ENCODE measurements around the gene PACSIN1. TPM values are rescaled to one million over a fixed set of nuclear protein-coding genes. Genes with fewer than 3 reads are reported as not detected.

Gene PACSIN1
- total RNA-seq, 1 experiment from 2014 or later: 7.0 TPM

GRCh38 chr6:34476921-34477320 lies 11.0 kb downstream of the PACSIN1 start:
- Histone ChIP-seq H3K4me1 (ENCODE audit: insufficient read depth, low read length) (no peaks in the 10 kb centered on the region; the same call in 1 of the 2 replicates), H4K91ac (ENCODE audit: insufficient read length, low read depth, low read length) (no peak overlapping the region), H4K5ac (ENCODE audit: insufficient read length, low read depth, low read length) (no peak overlapping the region), H3K9me3 (ENCODE audit: control insufficient read depth, low read depth, low read length) (no peaks in the 10 kb centered on the region), H4K8ac (replicated peaks; ENCODE audit: insufficient read length, low read depth, low read length) (no peak overlapping the region), H3K4me2 (ENCODE audit: insufficient read depth, insufficient read length, low read length) (no peak overlapping the region), H2AK5ac (ENCODE audit: insufficient read length, low read length) (no peak overlapping the region), H2BK5ac (ENCODE audit: insufficient read length, low read length) (no peak overlapping the region), H4K20me1 (ENCODE audit: control insufficient read depth, insufficient read depth, insufficient read length) (no peaks in the 10 kb centered on the region), H2BK15ac (ENCODE audit: low read depth, low read length) (no peak overlapping the region), H3K79me1 (ENCODE audit: insufficient read depth, low read depth, low read length, poor library complexity, severe bottlenecking) (no peaks in the 10 kb centered on the region), H3K14ac (ENCODE audit: insufficient read depth, low read length) (no peak overlapping the region), H2BK120ac (ENCODE audit: low read depth, low read length, poor library complexity, severe bottlenecking) (no peak overlapping the region), H3K79me2 (ENCODE audit: insufficient read depth, low read length) (no peaks in the 10 kb centered on the region), H2AFZ (ENCODE audit: low read length) (no peak overlapping the region), H3K27ac (ENCODE audit: insufficient read length, low read depth, low read length) (no peak overlapping the region), H2BK20ac (ENCODE audit: low read depth, low read length, poor library complexity, severe bottlenecking) (no peak overlapping the region), H3T11ph (ENCODE audit: low read length) (no peak overlapping the region), H3K56ac (ENCODE audit: insufficient read length, low read depth, low read length) (no peak overlapping the region), H3K4ac (ENCODE audit: low read depth, low read length) (no peak overlapping the region), H3K9ac (ENCODE audit: extremely low read depth, insufficient read length, low read length) (no peak overlapping the region), H3K23me2 (ENCODE audit: insufficient read length, low read depth, low read length, poor library complexity, severe bottlenecking) (no peaks in the 10 kb centered on the region), H3K23ac (ENCODE audit: insufficient read length, low read depth, low read length) (no peak overlapping the region), H2BK12ac (ENCODE audit: insufficient read length, low read depth, low read length) (no peak overlapping the region), H3K18ac (ENCODE audit: insufficient read length, low read depth, low read length) (no peak overlapping the region), H3K27me3 (ENCODE audit: insufficient read depth, low read length) (no peaks in the 10 kb centered on the region)
- Mint-ChIP-seq H3K9me3 (peaks cover 10% of the 10 kb centered on the region in 2 experiments), H3K27me3 (ENCODE audit: low read depth) (peaks cover 1% of the 10 kb centered on the region; the same call in 1 of the 2 replicates), H3K36me3 (ENCODE audit: insufficient read depth in 1 of 3, low read depth in 3 of 3) (peaks cover 8 to 10% (median 8%) of the 10 kb centered on the region in 3 experiments; a peak in 6 of 7 replicates), H3K4me1 (peaks cover 7 to 23% of the 10 kb centered on the region in 2 experiments), H3K27ac (no peak overlapping the region), H3K4me3 (peak overlapping the region in 1 of 2 experiments; percentile 44; a peak in 1 of 5 replicates)
- TF ChIP-seq CTCF (conservative IDR thresholded peaks at IDR 0.05): no peak
- WGBS (ENCODE audit: extremely low coverage, insufficient read length, low lambda C conversion rate): no CpG with 5 or more reads among the region's 5 CpGs
- no peak for DNase-seq
